Measurements from ENCODE around the gene EPB41L2.

The EPB41L2 gene

GRCh38 chr6:130864344-130864743, 198.7 kb downstream of the EPB41L2 start:
- no peak for DNase-seq (ENCODE audit: low spot score)

DNA sequence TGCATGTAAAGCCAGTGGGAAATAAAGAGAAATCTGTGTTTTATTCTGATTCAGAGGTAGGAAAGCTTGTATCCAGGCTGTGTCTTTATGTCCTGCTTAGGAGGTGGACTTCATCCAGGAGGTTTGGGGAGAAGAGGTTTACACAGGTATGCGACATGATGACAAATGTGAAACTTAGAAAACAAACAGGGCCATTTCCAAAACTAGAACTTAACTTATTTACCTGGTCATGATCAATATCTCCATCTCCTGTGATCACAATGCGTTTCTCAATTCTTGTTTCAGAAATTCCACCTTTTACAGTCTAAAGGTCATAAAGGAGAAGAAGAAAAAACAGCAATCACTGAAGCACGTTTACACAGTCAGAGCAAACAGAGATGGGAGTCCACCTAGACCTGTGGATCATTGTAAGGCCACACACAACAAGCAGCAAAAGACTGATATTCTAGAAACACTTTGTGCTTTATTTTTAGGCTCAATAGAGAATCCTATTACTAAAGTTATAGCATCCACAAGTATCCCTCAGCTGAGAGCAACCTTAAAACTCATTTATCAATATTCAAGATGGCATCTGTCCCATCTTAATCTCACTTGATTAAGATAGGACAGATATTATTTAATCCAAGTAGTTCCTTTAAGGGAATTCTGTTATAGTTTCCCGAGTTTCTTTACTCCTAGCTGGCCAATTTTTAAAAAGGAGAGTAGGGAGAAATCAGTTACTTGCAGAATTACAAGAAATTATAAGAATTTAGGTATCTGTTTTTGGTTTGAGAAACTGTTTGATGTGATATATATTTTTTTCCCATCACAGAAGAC, 199.4 kb downstream of the EPB41L2 start:
- no peak for DNase-seq (ENCODE audit: low spot score)

GRCh38 chr6:130862370-130862769, 200.7 kb downstream of the EPB41L2 start:
- DNase-seq (ENCODE audit: low spot score), result no peak

DNA sequence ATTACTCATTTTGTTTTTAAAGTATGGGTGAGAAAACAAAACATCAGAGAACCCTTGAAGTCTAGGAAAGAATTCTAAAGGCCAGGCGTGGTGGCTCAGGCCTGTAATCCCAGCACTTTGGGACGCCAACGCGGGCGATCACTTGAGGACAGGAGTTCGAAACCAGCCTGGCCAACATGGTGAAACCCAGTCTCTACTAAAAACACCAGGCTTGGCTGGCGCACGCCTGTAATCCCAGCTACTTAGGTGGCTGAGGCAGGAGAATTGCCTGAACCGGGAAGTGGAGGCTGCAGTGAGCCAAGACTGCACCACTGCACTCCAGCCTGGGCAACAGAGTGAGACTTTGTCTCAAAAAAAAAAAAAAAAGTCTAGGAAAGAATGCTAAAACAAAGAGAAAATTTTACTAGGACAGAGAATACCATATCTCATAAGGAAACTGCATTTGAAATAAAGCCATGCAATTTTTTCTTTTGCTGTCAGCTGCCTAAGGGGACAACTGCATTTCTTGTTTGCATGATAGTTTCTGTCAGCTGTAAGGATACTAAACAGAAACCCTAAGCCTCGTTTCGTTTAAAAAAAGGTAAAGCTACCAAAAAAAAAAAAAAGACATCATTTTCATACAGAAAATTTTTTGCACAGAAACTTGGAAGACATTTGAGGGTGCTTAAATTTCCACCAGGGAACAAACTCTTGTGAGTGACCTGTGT, 203.7 kb downstream of the EPB41L2 start:
- no peak for DNase-seq (ENCODE audit: low spot score)

- no peak for DNase-seq (ENCODE audit: low spot score)
These were observed 204.4 kb downstream of the EPB41L2 start for GRCh38 chr6:130858498-130859160.

- no peak for DNase-seq (ENCODE audit: low spot score)
These were observed 205.0 kb downstream of the EPB41L2 start for GRCh38 chr6:130858054-130858453.

- no peak for DNase-seq (ENCODE audit: low spot score)
These were observed 209.4 kb downstream of the EPB41L2 start for GRCh38 chr6:130853555-130854183.

- no peak for DNase-seq (ENCODE audit: low spot score)
These were observed 210.0 kb downstream of the EPB41L2 start for GRCh38 chr6:130852844-130853554.

- DNase-seq (ENCODE audit: low spot score), result no peak
These were observed 212.0 kb downstream of the EPB41L2 start for GRCh38 chr6:130851026-130851425.

DNA sequence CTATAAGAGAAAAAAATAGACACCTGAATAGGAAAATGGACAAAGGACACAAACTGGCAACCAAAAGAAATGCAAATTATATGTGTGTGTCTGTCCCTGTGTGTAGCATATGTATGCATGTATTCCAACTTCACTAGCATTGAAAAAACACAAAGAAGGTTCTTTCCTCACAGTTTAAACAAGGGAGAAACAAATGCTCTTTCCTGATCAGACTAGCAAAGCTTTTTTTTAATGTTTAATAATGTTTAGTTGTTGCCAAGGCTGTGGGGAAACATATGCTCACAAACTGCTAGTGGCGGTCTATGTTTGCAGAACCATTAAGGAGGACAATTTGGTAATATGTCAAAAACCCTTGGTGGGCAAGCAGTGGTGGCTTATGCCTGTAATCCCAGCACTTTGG, 213.5 kb downstream of the EPB41L2 start:
- no peak for DNase-seq (ENCODE audit: low spot score)

DNA sequence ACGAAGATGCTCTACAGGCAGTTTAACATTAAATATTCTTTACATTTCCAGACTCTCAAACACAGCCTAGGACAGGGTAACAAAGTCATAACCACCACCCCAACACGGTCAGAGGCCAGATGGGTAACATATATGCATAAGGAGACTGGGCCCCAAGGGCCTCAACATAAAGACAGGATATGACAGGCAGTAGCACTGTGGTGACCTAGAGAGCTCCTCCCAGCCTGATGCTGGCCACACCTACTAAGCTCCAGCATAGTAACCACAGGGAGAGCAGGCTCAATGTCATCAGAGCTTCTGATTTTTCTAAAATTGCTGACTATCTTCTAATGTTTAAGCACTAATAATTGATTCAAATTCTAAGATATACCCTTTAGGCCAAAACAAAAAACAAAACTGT, 214.1 kb downstream of the EPB41L2 start:
- no peak for DNase-seq (ENCODE audit: low spot score)

- no peak for DNase-seq (ENCODE audit: low spot score)
These were observed 215.8 kb downstream of the EPB41L2 start for GRCh38 chr6:130847001-130847910.

DNA sequence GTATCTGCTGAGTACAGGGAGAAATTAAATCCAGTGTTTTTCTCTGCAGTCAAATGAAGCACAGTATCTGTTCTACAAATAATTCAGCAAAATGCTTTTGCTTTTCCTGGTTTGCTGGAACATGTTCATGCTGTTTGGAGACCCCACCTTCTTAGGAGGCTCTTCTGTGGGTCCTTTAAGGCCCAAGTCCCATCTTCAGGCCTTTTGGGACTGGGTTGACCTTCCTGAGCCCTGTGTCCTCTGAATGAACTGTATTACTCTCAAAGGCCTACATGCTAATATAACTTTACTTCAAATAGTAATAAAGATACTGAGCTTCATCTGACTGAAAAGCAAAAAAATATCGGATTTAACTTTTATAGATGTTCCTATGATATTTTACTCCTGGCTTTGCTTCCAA, 216.5 kb downstream of the EPB41L2 start:
- no peak for DNase-seq (ENCODE audit: low spot score)

DNA sequence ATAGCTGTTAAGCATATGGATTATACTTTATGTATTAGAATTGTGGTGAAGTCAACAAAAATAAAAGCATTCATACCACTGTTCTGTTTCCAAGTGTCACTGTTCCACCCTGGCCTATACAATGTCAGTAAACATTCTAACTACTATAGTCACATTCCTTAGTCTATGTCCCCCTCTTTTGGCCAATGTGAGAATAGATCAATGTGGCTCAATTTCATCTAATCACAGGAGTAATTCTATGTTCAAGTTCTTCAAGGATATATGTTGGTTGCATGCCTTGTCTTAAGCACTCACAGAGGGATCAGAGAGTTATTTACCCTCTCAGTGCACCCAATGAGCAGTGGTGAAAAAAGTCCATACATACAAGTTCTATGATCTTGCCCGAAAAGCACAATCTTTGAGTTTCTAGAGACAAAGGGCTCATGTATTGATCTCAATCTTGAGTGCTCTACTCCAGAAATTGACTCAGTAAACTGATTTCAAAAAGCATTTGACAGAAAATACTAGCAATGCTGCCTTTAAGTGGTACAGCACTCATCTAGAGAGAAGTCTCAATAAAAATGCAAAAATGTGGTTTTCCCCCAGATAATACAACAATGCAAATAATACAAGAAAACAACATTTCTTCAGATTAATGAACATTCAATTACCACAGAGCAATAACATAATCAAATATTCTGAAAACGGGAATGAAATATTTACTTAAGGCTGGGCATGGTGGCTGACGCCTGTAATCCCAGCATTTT, 219.3 kb downstream of the EPB41L2 start:
- peak; percentile 24 for DNase-seq (ENCODE audit: low spot score)

DNA sequence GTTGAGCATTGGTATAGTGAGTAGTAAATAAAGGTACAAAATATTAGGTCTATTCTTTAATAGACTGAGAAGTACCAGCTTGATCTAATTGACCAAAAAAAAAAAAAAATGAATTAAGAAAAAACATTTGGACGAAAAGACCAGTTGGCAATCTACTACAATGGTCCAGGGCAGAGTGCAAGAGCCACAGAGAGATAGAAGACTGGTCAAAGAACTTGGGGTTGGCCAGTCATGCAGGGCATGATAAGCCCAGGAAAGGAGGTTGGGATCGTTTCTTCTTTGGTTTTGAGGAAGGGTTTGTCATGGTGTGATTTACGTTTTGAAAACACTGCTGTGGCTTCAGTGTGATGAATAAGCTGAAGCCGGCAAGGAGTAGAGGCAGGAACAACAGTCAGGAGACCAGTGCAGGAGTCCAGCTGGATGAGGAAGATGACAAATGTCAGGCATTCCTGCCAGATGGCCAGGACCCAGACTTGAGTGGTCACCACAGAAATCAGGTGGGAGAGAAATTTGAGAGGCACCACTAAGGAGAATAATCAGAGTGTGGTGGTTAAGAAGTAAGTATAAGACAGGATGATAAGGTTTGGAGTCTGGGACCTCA, 221.8 kb downstream of the EPB41L2 start:
- DNase-seq (ENCODE audit: low spot score), result no peak

GRCh38 chr6:130840050-130840449, 223.0 kb downstream of the EPB41L2 start:
- no peak for DNase-seq (ENCODE audit: low spot score)

DNA sequence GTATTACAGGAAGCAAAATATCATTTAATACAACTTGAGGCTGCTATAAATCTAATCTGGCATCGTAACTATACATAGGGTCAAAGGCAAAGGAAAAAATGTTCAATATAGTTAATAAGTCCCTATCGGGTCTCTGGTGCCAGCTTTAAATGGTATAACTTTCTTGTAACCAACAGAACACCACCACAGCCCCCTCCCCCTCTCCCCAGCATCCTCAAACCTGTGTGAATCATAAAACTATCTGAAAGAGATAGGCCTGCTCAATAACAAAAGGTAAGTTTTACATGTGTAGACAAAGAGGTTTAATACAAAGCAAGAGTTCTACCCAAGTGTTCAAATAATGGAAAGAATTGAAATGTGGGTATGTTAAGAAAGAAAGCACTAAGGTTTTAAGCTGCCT, 223.7 kb downstream of the EPB41L2 start:
- no peak for DNase-seq (ENCODE audit: low spot score)

- no peak for DNase-seq (ENCODE audit: low spot score)
These were observed 224.1 kb downstream of the EPB41L2 start for GRCh38 chr6:130838951-130839350.

GRCh38 chr6:130838250-130838860, 224.7 kb downstream of the EPB41L2 start:
- no peak for DNase-seq (ENCODE audit: low spot score)

All from LoVo (cell line).